Umbilical cord (tissue), 2 donors: ENCODE data around the gene DCHS2. TPM values are rescaled to one million over a fixed set of nuclear protein-coding genes. Genes with fewer than 3 reads are reported as not detected.

Experiments
- DNase-seq: peaks from one replicate; pipeline ENCODE4 v3.0.0-alpha.2; 2015; ENCODE audit warnings: low spot score
- total RNA-seq: library from RNA; depleted of rRNA; stranded (reverse); fragments of >200 nt; gene quantifications from one replicate; pipeline ENCODE4 v1.2.3, GENCODE V29; 2014; ENCODE audit warnings: low replicate concordance; ENCODE audit not compliant: insufficient read depth

Gene DCHS2
- total RNA-seq, 1 donor from 2014 or later = 10.6 TPM

DNA sequence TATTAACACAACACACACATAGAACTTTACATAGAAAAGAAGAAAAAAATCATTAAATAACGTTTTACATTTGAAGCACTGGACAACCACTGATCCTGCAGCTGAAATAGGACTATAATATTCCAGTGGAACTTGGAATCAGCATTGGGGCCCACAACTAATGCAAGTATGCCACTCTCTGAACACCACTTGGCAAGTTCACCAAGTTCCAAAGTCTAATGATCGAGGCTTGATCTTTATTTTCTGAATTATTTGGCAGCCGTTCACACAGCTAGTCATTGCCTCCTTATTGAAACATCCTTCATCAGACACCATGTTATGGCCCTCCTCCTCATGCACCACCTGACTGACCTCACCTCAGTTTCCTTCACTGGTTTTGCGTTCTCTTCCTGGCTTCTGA is 107.6 kb downstream of the DCHS2 start:
- no peak for DNase-seq

DNA sequence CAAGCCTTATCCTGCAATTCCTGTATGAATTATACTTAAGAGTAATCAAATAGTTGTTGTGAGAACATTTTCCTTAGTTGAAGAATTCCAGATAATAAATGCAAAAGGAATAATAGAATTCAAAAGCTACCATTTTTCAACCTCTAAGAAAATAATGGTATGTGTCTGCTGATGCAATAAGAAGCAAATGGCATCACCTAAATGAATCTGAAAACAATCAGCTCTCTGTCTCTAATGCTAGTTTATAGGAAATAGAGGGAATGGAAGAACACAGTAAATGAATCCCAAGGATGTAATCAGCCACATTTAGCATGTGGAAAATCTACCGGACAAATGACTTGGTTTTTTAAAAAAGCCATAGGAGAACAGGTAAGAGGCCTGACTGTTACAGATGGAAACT is 115.1 kb downstream of the DCHS2 start:
- no peak for DNase-seq

DNA sequence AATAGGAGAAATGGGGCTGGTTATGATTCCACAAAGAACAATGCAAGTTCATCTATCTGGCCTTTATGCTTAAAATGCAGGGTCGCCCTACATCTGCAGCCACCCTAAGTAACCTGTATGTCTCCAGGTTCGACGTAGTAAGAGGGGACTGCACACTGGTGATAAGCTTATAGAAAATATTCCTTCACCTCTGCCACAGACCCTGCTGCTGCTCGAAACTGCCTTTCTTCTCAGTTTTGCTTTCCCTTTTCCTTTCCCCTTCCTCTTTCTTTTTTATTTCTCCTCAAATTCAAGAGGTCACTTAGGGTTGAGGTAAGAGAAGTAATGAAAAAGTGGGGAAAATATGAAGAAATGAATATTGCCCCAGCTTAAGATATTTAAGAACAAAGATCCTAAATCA is 123.5 kb downstream of the DCHS2 start:
- no peak for DNase-seq

DNA sequence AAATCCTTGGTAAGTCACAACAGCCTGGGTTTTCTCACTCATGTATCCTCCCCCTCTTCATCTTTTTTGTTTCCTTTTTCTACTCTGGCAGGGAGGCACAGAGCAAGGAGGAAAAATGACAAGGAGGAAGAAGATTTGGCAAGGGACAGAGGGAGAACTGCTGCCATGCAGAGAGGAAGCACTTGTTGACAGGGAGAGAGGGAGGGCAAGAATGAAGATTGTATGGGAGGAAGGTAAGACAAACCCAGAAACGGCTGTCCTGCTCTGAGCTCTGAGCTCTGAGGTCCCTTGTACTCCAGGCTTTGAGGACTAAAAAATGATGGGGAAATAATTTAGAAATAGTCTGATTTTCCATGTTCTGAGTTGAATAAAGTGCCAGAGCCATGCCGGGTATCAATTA is 123.9 kb downstream of the DCHS2 start:
- no peak for DNase-seq

DNA sequence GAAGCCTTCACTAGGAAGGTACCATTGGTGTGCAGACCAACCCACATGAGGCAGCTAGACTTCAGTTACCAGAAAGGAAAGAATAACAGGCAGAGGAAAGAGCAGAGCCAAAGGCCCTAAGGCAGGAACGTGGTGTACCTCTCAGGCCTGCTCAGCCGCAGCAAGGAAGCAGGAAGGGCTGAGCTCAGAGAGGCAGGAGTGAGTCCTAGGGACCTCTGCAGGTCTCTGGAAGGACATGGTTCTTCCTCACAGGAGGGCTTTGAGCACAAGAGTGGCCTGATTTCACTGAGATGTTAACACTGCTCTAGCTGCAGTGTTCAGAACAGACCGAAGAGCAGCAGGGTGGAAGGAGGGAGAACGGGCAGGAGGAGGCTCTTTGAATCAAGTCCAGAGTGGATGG is 124.6 kb downstream of the DCHS2 start:
- DNase-seq = no peak

DNA sequence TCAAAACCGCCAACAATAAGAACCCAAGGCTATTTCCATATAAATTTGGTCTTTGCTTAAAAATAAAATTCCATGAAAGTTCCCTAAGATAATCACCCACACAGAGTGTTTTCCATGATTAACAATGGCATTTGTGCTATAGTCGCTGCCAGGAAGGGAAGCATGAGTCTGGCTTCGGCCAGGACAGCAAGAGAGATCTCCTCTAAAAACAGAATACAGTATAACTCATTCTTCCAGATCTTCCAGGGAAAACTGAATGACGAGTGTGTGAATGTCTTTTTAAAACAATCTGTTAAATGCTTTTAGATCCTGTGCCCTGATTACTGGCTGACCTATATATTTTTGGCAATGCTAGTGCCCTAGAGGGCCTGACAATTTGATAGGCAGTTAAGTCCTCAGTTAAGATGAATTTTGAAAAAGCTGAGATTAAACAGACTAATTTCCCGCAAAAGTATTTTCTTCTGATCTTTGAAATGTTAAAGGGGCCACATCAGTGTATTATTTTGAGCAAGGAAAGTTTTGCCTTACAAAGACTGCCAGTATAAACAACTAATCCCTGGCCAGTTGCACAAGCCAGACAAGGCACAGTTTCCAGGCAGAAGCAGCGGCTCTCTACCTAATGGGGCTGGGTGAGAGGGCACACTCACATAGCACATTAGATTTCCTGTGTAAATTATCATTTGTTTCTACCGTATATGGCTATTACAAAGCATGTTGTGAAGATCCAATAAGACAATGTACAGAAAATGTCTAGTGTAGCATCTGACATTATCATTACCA is 127.3 kb downstream of the DCHS2 start:
- peak; percentile 50 for DNase-seq

DNA sequence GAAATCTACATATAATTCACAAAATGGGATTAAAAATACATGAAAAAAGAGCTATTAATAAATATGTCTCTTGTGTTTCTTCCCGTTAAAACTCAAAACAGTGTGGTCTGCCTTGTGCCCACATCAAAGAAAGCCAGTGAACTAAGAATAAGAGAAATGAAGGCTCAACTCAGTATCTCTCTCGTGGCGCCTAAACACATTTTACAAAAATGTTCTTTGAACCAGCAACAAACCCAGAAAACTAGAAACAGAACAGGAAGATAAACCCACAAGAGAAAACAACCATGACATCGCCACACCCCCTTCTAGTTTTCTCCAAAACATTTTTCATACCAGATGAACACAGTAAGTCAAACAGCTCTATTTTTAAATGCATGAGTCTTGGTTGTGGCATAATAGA is 130.1 kb downstream of the DCHS2 start:
- peak; percentile 40 for DNase-seq

DNA sequence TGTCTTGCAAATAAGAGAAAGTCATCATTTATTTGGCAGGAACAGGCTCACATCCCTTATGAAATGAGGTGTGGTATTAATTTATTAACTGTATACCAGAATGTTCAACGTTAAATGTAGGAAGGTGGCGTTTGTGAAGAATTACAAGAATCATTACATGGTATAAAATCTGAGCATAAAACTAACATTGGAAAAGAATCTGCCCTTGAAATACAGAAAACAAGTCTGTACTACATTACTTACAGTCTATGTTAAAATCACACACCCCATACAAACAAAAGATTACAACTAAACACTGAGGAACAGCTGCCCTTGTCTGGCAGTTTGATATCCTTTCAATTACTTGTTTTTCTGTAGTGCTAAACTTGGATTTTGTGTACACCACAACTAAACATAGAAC is 131.1 kb downstream of the DCHS2 start:
- DNase-seq = no peak

DNA sequence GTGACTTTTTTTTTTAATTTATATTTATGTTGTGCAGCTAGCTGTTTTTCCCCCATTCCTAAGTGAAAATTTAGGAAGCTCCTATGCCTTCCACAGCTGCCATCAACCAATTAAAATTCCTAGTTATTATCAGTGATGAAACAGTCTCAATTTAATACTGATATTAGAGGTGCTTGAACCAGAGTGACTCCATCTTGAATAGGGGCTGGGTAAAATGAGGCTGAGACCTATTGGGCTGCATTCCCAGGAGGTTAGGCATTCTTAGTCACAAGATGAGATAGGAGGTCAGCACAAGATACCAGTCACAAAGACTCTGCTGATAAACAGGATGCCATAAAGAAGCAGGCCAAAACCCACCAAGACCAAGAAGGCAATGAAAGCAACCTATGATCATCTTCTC is 136.7 kb downstream of the DCHS2 start:
- no peak for DNase-seq

DNA sequence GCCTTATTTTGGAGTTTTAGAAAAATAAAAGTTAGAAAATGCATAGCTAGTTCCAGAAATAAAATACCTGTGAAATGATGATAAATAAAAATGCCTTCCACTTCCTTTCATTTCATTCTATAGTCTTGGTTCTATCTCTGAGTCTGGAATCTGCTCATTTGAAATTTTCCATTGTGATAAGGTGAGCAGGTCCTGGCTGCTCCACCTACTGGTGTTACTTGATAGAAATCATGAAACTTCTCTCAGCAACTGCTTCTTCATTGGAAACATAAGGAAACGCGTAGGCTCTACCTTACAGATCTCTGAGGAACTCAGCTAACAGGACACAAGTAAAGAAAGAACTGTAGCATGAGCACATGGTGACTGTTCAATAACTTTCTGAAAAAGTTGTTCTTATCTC is 141.8 kb downstream of the DCHS2 start:
- peak; percentile 27 for DNase-seq

DNA sequence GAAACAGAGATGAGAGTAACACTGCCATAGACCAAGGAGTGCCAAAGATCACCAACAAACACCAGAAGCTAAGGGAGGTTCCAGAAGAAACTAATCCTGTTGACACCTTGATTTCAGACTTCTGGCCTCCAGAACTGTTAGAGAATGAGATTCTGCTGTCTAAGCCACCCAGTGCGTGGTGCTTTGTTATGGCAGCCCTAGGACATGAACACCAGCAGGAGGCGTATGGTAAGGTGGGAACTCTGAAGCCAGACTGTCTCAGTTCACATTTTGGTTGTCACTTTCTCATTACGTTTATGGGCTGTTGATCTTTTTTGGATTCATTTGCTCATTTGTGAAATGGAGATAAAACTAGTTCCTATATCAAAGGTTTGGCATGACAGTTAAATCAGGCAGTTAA is 142.9 kb downstream of the DCHS2 start:
- DNase-seq = no peak

DNA sequence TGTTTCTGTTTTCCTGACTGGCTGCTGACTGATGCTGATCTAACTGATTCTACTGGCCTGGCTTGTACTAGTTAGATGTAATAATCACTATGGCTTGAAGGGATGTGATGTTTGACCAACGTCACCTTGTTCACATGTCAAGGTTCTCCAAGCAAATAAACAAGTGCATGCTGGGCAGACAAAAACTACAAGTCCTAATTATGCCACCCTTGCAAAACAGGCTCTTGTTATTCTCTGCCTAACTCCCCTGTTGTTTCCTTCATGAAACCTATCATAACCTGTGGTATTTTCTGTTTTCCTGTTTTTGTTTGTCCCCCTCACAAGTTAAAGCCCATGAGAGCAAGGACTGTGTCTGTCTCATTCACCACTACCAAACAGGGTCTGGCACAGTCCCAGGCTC is 146.2 kb downstream of the DCHS2 start:
- DNase-seq = no peak

DNA sequence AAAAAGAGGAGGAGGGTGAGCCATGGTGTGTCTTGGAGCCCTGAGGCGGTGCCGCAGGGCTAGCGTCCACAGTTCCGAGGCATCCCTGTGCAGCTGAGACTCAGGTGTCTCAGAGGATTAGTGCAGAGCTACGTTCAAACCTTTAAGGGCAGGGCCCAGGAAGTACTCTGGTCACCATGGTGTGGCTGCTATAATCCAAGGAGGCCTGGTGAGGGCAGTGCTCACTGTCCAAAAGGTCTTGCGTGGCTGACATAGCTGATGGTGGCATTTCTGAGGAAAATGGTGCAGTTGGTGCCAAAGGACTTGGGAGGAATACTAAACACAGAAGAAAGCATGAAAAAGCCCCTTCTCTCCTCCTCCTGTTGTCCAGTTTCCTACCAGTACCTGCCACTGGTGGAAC is 146.9 kb downstream of the DCHS2 start:
- no peak for DNase-seq

DNA sequence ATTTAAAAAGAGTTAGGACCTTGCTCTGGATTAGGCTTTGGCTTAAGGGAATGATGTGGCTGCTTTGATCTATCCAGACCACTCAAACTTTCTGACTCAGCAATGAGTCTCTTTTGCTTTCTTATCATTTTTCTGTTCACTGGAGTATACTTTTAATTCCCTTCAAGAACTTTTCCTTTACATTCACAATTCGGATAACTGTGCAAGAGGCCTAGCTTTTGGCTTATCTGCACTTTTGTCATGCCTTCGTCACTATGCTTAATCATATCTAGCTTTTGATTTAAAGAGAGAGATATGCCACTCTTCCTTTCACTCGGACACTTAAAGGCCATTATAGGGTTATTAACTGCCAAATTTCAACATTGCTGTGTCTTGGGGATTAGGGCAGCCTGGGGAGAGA is 147.9 kb downstream of the DCHS2 start:
- DNase-seq = peak; percentile 96

DNA sequence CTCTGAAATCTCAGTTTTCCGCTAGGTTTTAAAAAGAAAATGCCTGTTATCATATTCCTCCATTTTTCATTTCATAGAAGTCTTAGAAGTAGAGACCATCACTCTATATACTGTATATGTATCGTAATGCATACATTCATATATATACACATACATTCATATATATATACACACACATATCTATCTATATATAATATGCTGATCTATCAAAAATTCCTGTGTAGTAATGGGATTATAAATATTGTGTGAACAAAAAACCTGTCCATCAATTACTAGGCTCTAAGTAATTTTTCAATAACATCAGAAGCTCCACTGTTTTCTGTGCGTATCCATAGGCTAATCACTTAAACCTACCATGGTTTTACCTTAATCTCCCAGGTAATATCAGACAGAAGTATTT is 150.2 kb downstream of the DCHS2 start:
- DNase-seq = no peak

DNA sequence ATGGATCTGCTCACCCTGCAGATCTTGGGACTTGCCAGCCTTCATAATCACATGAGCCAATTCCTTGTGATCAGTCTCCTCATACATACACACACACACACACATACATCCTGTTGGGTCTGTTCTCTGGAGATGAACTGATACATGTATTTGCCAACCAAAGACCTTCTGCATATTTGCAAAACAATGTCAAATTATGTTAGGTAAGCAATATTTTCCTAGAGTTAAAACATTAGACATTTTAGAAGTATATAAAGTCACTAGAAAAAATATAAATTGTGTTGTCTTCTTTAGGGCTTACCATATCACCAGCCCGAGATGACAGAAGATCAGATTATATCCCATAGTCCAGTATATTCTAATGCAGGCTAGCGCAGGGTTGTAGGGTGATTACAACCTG is 156.0 kb downstream of the DCHS2 start:
- DNase-seq = no peak

DNA sequence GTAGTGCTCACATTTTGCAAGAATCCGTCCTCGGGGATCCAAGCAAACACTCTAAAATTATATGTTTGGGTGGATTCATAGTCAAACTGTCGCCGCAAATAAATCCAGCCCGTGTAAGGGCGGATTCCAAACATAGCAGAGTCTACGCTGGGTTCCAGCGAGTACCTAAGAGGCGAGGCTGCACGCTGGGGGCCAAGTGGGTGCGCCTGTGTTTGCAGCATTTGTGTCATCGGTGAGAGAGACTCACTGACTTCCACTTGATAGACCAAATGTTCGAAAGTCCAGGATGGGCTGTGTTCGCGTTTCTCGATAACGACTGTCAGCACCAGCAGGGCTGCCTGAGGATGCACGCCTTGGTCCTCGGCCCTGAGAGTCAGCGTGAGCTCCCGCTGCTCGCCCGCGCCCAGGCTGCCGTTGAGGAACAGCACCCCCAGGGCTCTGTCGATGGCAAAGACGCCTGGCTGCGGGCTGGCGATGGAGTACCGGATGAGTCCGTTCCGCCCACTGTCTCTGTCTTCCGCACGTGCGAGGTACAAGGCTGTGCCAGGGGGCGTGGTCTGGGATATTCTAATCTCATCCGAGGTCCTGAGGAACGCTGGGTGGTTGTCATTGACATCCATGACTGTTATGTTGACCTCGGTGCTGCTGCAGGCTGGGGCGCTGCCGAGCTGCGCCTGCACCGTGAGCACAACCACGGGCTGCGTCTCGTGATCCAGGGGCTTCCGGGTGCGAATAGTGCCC is 158.7 kb downstream of the DCHS2 start:
- peak; percentile 43 for DNase-seq

DNA sequence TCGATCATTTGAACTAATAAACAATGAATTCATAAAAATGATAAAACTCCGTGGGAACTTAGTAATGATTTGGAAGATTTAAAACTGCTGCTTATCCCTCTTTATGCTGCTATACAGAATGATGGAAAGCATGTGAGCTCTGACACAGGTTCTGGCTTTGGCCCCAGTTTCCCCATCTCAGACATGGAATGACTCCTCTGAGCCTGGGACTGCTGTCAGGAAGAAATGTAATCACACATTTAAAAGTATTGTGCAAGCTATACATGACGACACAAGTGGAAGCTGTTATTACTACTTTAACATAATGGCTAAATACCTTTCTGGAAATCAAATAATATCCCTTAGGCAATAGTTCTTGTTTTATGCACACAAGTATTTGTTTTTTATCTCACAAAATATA is 161.7 kb downstream of the DCHS2 start:
- DNase-seq = peak; percentile 95

DNA sequence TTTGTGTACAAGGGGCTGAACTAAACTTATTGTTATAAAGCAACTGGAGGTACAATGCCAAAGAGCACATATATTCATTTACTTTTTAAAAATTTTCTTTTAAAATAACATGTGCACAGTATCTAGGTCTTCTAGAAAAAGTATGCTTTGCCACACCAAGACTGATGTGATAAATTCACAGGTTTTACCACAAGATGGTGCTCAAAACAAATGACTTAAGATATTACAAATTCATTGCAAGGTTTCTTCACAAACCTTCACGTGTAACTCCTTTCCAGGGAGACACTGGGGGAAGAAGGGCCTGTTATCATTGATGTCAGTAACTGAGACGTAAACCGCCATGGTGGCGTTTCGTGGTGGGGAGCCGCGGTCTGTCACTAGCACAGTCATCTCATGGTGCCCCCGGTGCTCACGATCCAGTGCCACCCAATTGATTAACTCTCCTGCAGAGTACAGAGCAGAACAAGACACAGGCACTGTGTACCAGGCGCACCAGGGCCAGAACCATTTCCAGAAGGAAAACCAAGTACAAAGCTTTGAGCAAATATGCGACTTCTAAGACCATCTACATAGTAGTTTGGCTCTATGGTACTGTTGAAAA is 162.2 kb downstream of the DCHS2 start:
- DNase-seq = peak; percentile 69

DNA sequence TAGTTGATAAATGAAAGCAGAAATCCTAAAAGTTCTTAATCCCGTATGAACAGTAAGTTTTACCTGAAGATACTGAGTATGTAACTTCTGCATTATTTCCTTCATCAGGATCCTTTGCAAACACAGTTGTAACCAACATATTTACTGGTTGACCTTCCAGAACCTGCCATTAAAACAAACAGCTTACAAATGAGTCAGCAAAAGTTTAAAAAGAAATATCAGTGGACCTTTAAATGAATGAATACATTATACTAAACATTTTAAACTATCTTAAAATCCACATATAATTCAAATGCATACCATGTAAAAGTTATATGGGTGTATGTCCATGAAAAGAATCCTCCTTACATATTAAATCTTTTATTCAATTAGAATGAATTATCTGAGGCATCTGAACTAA is 163.6 kb downstream of the DCHS2 start:
- DNase-seq = no peak

DNA sequence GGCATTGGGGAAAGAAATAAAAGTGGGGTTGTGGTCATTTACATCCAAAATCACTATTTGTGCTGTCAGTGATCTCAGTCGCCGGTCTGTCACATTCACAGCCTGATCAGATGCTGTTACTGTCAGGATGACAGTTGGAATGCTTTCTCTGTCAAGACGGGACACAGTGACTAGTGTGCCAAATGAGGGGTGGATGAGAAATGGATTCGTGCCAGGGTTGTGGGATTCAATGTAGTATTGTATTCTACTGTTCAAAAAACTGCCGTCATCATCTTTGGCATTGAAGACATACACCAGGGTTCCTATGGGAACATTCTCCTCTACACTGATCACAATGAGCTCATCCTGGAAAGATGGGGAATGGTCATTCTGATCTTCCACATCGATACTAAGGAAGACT is 171.1 kb downstream of the DCHS2 start:
- DNase-seq = no peak

DNA sequence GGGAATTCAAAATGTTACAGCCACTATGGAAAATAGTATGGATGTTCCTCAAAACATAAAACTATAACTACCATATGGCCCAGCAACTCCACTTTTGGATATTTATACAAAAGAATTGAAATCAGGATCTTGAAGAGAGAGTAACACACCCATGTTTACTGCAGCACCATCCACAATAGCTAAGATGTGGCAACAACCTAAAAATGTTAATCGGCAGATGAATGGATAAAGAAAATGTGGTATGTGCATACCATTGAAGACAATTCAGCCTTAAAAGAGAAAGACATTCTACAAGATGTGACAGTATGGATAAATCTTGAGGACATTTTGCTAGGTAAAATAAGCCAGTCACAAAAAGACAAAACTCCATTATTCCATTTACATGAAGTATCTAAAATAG is 171.9 kb downstream of the DCHS2 start:
- no peak for DNase-seq
